ENCODE data around the gene KRTAP10-1.

DNA sequence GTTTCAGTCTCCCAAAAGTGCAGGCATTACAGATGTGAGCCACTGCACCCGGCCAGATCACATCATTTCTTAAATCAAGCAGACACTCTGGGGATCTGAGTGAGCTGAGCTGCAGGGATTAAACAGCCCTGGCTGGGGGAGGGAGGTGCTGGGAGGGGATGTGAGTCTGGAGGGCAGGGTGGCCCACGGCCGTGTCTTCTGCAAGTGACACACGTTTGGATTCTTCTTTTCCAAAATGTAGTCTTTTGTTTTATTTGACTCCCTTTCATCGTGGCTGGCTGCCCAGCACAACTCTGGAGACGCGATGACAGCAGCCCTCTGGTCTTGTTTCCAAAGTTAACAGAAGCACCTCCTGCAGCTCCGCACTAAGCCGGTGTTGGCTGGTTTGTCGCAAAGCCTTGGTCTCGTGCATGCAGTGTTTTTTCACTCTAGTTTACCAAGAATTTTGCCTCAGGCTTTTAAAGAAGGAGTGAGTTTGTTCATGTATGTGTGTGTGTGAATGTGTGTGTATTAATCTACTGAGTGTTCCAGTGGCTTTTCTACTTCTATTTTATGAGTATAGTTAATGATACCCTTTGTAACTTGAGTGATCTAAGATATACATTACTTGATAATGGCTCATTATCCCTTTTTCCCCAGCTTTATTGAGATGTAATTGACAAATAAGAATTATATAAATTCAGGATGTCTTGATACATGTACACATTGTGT lies 43.2 kb upstream of the KRTAP10-1 start:
- TF ChIP-seq, protein P1, sequence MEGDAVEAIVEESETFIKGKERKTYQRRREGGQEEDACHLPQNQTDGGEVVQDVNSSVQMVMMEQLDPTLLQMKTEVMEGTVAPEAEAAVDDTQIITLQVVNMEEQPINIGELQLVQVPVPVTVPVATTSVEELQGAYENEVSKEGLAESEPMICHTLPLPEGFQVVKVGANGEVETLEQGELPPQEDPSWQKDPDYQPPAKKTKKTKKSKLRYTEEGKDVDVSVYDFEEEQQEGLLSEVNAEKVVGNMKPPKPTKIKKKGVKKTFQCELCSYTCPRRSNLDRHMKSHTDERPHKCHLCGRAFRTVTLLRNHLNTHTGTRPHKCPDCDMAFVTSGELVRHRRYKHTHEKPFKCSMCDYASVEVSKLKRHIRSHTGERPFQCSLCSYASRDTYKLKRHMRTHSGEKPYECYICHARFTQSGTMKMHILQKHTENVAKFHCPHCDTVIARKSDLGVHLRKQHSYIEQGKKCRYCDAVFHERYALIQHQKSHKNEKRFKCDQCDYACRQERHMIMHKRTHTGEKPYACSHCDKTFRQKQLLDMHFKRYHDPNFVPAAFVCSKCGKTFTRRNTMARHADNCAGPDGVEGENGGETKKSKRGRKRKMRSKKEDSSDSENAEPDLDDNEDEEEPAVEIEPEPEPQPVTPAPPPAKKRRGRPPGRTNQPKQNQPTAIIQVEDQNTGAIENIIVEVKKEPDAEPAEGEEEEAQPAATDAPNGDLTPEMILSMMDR (IDR thresholded peaks at IDR 0.05; ENCODE audit: low read depth, low read length) = no peak
- no peak for TF ChIP-seq EZH2phosphoT487 (IDR thresholded peaks at IDR 0.05; ENCODE audit: low read depth)
